ENCODE data around the gene FAM13B.
"Not testable (repeated sequence)": the region's sequence is repeated elsewhere in the genome, so short reads cannot be mapped to it uniquely, and the experiment has no call there.

FAM13B gene

GRCh38 chr5:137995077-137995748 is 37.7 kb downstream of the FAM13B start:
- H3K27ac ChIP-seq: no peak overlapping the region
- H3K4me3 ChIP-seq: no peak overlapping the region

GRCh38 chr5:137994556-137994955 is 38.3 kb downstream of the FAM13B start:
- H3K27ac ChIP-seq: no peak overlapping the region

GRCh38 chr5:137989419-137989818 is 43.5 kb downstream of the FAM13B start:
- no peak overlapping the region for H3K27ac ChIP-seq

More at GRCh38 chr5:137994556-137994955, 38.3 kb downstream of the FAM13B start:
- no peak overlapping the region for H3K4me3 ChIP-seq

GRCh38 chr5:137975208-137975607 is 57.7 kb downstream of the FAM13B start:
- H3K4me3 ChIP-seq: no peak overlapping the region

More at GRCh38 chr5:137989419-137989818, 43.5 kb downstream of the FAM13B start:
- no peak overlapping the region for H3K4me3 ChIP-seq

GRCh38 chr5:137970384-137970783 is 62.5 kb downstream of the FAM13B start:
- not testable (repeated sequence) for H3K27ac ChIP-seq, H3K4me3 ChIP-seq

More at GRCh38 chr5:137975208-137975607, 57.7 kb downstream of the FAM13B start:
- no peak overlapping the region for H3K27ac ChIP-seq

GRCh38 chr5:137960819-137961218 is 72.1 kb downstream of the FAM13B start:
- Histone ChIP-seq H3K4me3 (no peak overlapping the region), H3K27ac (no peak overlapping the region)

- Histone ChIP-seq H3K27ac (no peak overlapping the region), H3K4me3 (no peak overlapping the region)
Observed at GRCh38 chr5:137960141-137960540, 72.7 kb downstream of the FAM13B start.

- H3K27ac ChIP-seq: no peak overlapping the region
- no peak overlapping the region for H3K4me3 ChIP-seq
Observed at GRCh38 chr5:137959488-137959887, 73.4 kb downstream of the FAM13B start.

GRCh38 chr5:137957948-137958347 is 74.9 kb downstream of the FAM13B start:
- H3K4me3 ChIP-seq: no peak overlapping the region
- no peak overlapping the region for H3K27ac ChIP-seq

GRCh38 chr5:137954131-137954879 is 78.6 kb downstream of the FAM13B start:
- peak overlapping the region in 3 of 21 experiments; percentile 4 to 27 (median 19) for H3K27ac ChIP-seq
- no peak overlapping the region for H3K4me3 ChIP-seq

- Histone ChIP-seq H3K27ac (no peak overlapping the region), H3K4me3 (no peak overlapping the region)
Observed at GRCh38 chr5:137945825-137946224, 87.1 kb downstream of the FAM13B start.

GRCh38 chr5:137944280-137944679 is 88.6 kb downstream of the FAM13B start:
- not testable (repeated sequence) for H3K27ac ChIP-seq

GRCh38 chr5:137939331-137939730 is 93.5 kb downstream of the FAM13B start:
- no peak overlapping the region for H3K4me3 ChIP-seq
- H3K27ac ChIP-seq: no peak overlapping the region

More at GRCh38 chr5:137944280-137944679, 88.6 kb downstream of the FAM13B start:
- not testable (repeated sequence) for H3K4me3 ChIP-seq

GRCh38 chr5:137938751-137939143 is 94.1 kb downstream of the FAM13B start:
- no peak overlapping the region for H3K27ac ChIP-seq
- no peak overlapping the region for H3K4me3 ChIP-seq

- H3K4me3 ChIP-seq: no peak overlapping the region
- H3K27ac ChIP-seq: no peak overlapping the region
Observed at GRCh38 chr5:137937994-137938750, 94.7 kb downstream of the FAM13B start.

- no peak overlapping the region for H3K4me3 ChIP-seq
- no peak overlapping the region for H3K27ac ChIP-seq
Observed at GRCh38 chr5:137935694-137936093, 97.2 kb downstream of the FAM13B start.

- H3K27ac ChIP-seq: no peak overlapping the region
- H3K4me3 ChIP-seq: no peak overlapping the region
Observed at GRCh38 chr5:137935190-137935589, 97.7 kb downstream of the FAM13B start.

GRCh38 chr5:137933491-137933911 is 99.4 kb downstream of the FAM13B start:
- no peak overlapping the region for H3K27ac ChIP-seq
- H3K4me3 ChIP-seq: no peak overlapping the region

GRCh38 chr5:137932800-137933199 is 100.1 kb downstream of the FAM13B start:
- no peak overlapping the region for H3K4me3 ChIP-seq
- no peak overlapping the region for H3K27ac ChIP-seq

- no peak overlapping the region for H3K27ac ChIP-seq
- H3K4me3 ChIP-seq: no peak overlapping the region
Observed at GRCh38 chr5:137923856-137924255, 109.0 kb downstream of the FAM13B start.

Data from skin epidermis (tissue), 12 donors.